HEK293 (cell line): ENCODE measurements around the gene SHROOM3.

Experiments
- CTCF ChIA-PET: fragments of 350-600 bp; formaldehyde crosslinking; extraction: SDS; loops from one replicate; lab custom pipeline; 2021; ENCODE audit warnings: antibody characterized with exemption; lab: Yijun Ruan, JAX
- POLR2A ChIA-PET: fragments of 300-600 bp; formaldehyde crosslinking; extraction: SDS; loops from one replicate; lab custom pipeline; 2020; ENCODE audit warnings: antibody characterized with exemption, inconsistent platforms; lab: Yijun Ruan, JAX
- H3K27ac ChIP-seq: fragments of 200-500 bp; sonication (Bioruptor generic); 2 replicates; pipeline ENCODE4 v1.5.1; 2014; ENCODE audit warnings: low read depth, low read length, control low read depth, inconsistent platforms; ENCODE audit errors: extremely low read depth
- H3K36me3 ChIP-seq, 2 experiments: fragments of 200-500 bp in 1 of 2; sonication (Bioruptor generic) in 1 of 2; 1 replicate in 1 of 2; 2 replicates in 1 of 2; pipeline ENCODE4 v1.5.1; 2014 to 2017; ENCODE audit warnings: inconsistent platforms in 2 of 2, low read length in 2 of 2; ENCODE audit not compliant: control insufficient read depth in 2 of 2, insufficient read depth in 1 of 2
- H3K4me1 ChIP-seq: fragments of 200-500 bp; sonication (Bioruptor generic); 2 replicates; pipeline ENCODE4 v1.5.1; 2014; ENCODE audit warnings: mild to moderate bottlenecking, low read length, inconsistent platforms; ENCODE audit not compliant: control insufficient read depth, insufficient read depth
- H3K4me3 ChIP-seq: 2 replicates; pipeline ENCODE4 v1.5.1; 2011; ENCODE audit warnings: low read depth, mild to moderate bottlenecking, control low read depth, low read length, moderate library complexity
- H3K9me3 ChIP-seq: fragments of 200-500 bp; sonication (Bioruptor generic); 2 replicates; pipeline ENCODE4 v1.5.1; 2014; ENCODE audit warnings: low read depth, low read length, inconsistent platforms; ENCODE audit not compliant: control insufficient read depth, insufficient read depth
- AEBP2 ChIP-seq: fragments of 450-650 bp; formaldehyde crosslinking; IDR thresholded peaks from 2 replicates; pipeline ENCODE4 v1.5.1; 2016; ENCODE audit warnings: missing biosample characterization, missing genetic modification characterization, borderline replicate concordance
- BCL6B ChIP-seq: fragments of 450-650 bp; formaldehyde crosslinking; IDR thresholded peaks from 2 replicates; pipeline ENCODE4 v1.5.1; 2017; ENCODE audit warnings: missing biosample characterization, missing genetic modification characterization
- GLI2 ChIP-seq: fragments of 450-650 bp; formaldehyde crosslinking; IDR thresholded peaks from 2 replicates; pipeline ENCODE4; 2017; ENCODE audit warnings: missing biosample characterization, missing genetic modification characterization, low read depth, borderline replicate concordance
- HOXC10 ChIP-seq: sonication (generic); formaldehyde crosslinking; IDR thresholded peaks from 2 replicates; pipeline ENCODE4 v1.8.1; 2023; ENCODE audit warnings: mild to moderate bottlenecking, missing genetic modification reagents
- RBAK ChIP-seq: fragments of 450-650 bp; formaldehyde crosslinking; IDR thresholded peaks from 2 replicates; pipeline ENCODE4 v1.5.1; 2016; ENCODE audit warnings: missing biosample characterization, missing genetic modification characterization
- TCF7L2 ChIP-seq: IDR thresholded peaks from 2 replicates; pipeline ENCODE4 v1.6.1; 2011; ENCODE audit warnings: low read depth, mild to moderate bottlenecking, inconsistent platforms, low read length, moderate library complexity, borderline replicate concordance
- YY1 ChIP-seq: fragments of 450-650 bp; formaldehyde crosslinking; IDR thresholded peaks from 2 replicates; pipeline ENCODE4 v1.5.1; 2018; ENCODE audit warnings: missing biosample characterization, missing genetic modification characterization
- YY2 ChIP-seq: fragments of 450-650 bp; formaldehyde crosslinking; IDR thresholded peaks from 2 replicates; pipeline ENCODE4 v1.5.1; 2016; ENCODE audit warnings: missing biosample characterization, missing genetic modification characterization
- ZBTB17 ChIP-seq: fragments of 450-650 bp; formaldehyde crosslinking; IDR thresholded peaks from 2 replicates; pipeline ENCODE4 v1.5.1; 2016; ENCODE audit warnings: missing biosample characterization, missing genetic modification characterization
- ZBTB20 ChIP-seq: fragments of 450-650 bp; formaldehyde crosslinking; IDR thresholded peaks from 2 replicates; pipeline ENCODE4 v1.5.1; 2016; ENCODE audit warnings: missing biosample characterization, missing genetic modification characterization
- ZFP37 ChIP-seq: fragments of 450-650 bp; formaldehyde crosslinking; IDR thresholded peaks from 2 replicates; pipeline ENCODE4 v1.5.1; 2016; ENCODE audit warnings: missing biosample characterization, missing genetic modification characterization
- ZIC2 ChIP-seq: fragments of 450-650 bp; formaldehyde crosslinking; IDR thresholded peaks from 2 replicates; pipeline ENCODE4 v1.5.1; 2016; ENCODE audit warnings: missing biosample characterization, missing genetic modification characterization
- ZNF155 ChIP-seq: fragments of 450-650 bp; formaldehyde crosslinking; IDR thresholded peaks from 2 replicates; pipeline ENCODE4 v1.5.1; 2016; ENCODE audit warnings: missing biosample characterization, missing genetic modification characterization
- ZNF169 ChIP-seq: fragments of 450-650 bp; formaldehyde crosslinking; IDR thresholded peaks from 2 replicates; pipeline ENCODE4 v1.5.1; 2016; ENCODE audit warnings: missing biosample characterization, missing genetic modification characterization
- ZNF175 ChIP-seq: fragments of 450-650 bp; formaldehyde crosslinking; IDR thresholded peaks from 2 replicates; pipeline ENCODE4 v1.5.1; 2016; ENCODE audit warnings: missing biosample characterization, missing genetic modification characterization
- ZNF366 ChIP-seq: fragments of 450-650 bp; formaldehyde crosslinking; conservative IDR thresholded peaks from 2 replicates; pipeline ENCODE4 v1.5.1; 2016; ENCODE audit warnings: missing biosample characterization, missing genetic modification characterization
- ZNF391 ChIP-seq: fragments of 450-650 bp; formaldehyde crosslinking; IDR thresholded peaks from 2 replicates; pipeline ENCODE4 v1.5.1; 2016; ENCODE audit warnings: low read depth, missing biosample characterization, missing genetic modification characterization, borderline replicate concordance
- ZNF433 ChIP-seq: fragments of 450-650 bp; formaldehyde crosslinking; IDR thresholded peaks from 2 replicates; pipeline ENCODE4 v1.5.1; 2016; ENCODE audit warnings: missing biosample characterization, missing genetic modification characterization, low read depth
- ZNF473 ChIP-seq: fragments of 450-650 bp; formaldehyde crosslinking; IDR thresholded peaks from 2 replicates; pipeline ENCODE4 v1.5.1; 2017; ENCODE audit warnings: missing biosample characterization, missing genetic modification characterization
- ZNF514 ChIP-seq: fragments of 450-650 bp; formaldehyde crosslinking; IDR thresholded peaks from 2 replicates; pipeline ENCODE4 v1.5.1; 2016; ENCODE audit warnings: missing biosample characterization, missing genetic modification characterization
- ZNF544 ChIP-seq: fragments of 450-650 bp; formaldehyde crosslinking; IDR thresholded peaks from 2 replicates; pipeline ENCODE4 v1.5.0; 2017; ENCODE audit warnings: missing biosample characterization, missing genetic modification characterization
- ZNF621 ChIP-seq: fragments of 450-650 bp; formaldehyde crosslinking; IDR thresholded peaks from 2 replicates; pipeline ENCODE4 v1.5.1; 2017; ENCODE audit warnings: missing biosample characterization, missing genetic modification characterization
- ZNF629 ChIP-seq: fragments of 450-650 bp; formaldehyde crosslinking; IDR thresholded peaks from 2 replicates; pipeline ENCODE4 v1.5.1; 2017; ENCODE audit warnings: missing biosample characterization, missing genetic modification characterization
- TF ChIP-seq, protein P1 (sequence below): fragments of 450-650 bp; formaldehyde crosslinking; IDR thresholded peaks from 2 replicates; pipeline ENCODE4 v1.5.1; 2016; ENCODE audit warnings: missing biosample characterization, missing genetic modification characterization
- TF ChIP-seq, protein P2 (sequence below): fragments of 450-650 bp; formaldehyde crosslinking; IDR thresholded peaks from 2 replicates; pipeline ENCODE4 v1.5.1; 2016; ENCODE audit warnings: missing biosample characterization, missing genetic modification characterization
- TF ChIP-seq, protein P3 (sequence below): fragments of 450-650 bp; formaldehyde crosslinking; IDR thresholded peaks from 2 replicates; pipeline ENCODE4 v1.5.1; 2016; ENCODE audit warnings: missing biosample characterization, missing genetic modification characterization
- TF ChIP-seq, protein P4 (sequence below): fragments of 450-650 bp; formaldehyde crosslinking; IDR thresholded peaks from 2 replicates; pipeline ENCODE4 v1.5.1; 2017; ENCODE audit warnings: missing biosample characterization, missing genetic modification characterization
- TF ChIP-seq, protein P5 (sequence below): fragments of 450-650 bp; formaldehyde crosslinking; IDR thresholded peaks from 2 replicates; pipeline ENCODE4 v1.5.1; 2016; ENCODE audit warnings: missing biosample characterization, missing genetic modification characterization

The SHROOM3 gene

GRCh38 chr4:76688619-76689144 lies 253.7 kb downstream of the SHROOM3 start:
- H3K27ac ChIP-seq = peak overlapping the region; percentile 96; the same call in 1 of the 2 replicates
- no peaks in the 10 kb centered on the region for H3K9me3 ChIP-seq
- H3K36me3 ChIP-seq = no peaks in the 10 kb centered on the region
- peak overlapping the region; percentile 66 for H3K4me3 ChIP-seq
- ChIA-PET POLR2A (interaction anchor here (0.6 to 1.3 kb wide), 3 partner anchors 103 to 388 kb away, joined by 3 to 4 read pairs (median 3); no protein-coding TSS in a partner anchor), CTCF (interaction anchor here (0.5 to 1.3 kb wide), 3 partner anchors 37 to 103 kb away, joined by 3 read pairs; no protein-coding TSS in a partner anchor)
- H3K4me1 ChIP-seq = no peaks in the 10 kb centered on the region; the same call in 1 of the 2 replicates
- TF ChIP-seq, protein P1, sequence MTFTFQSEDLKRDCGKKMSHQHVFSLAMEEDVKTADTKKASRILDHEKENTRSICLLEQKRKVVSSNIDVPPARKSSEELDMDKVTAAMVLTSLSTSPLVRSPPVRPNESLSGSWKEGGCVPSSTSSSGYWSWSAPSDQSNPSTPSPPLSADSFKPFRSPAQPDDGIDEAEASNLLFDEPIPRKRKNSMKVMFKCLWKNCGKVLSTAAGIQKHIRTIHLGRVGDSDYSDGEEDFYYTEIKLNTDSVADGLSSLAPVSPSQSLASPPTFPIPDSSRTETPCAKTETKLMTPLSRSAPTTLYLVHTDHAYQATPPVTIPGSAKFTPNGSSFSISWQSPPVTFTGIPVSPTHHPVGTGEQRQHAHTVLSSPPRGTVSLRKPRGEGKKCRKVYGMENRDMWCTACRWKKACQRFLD (tag by site-specific recombination) = no peak
- TF ChIP-seq, protein P2, sequence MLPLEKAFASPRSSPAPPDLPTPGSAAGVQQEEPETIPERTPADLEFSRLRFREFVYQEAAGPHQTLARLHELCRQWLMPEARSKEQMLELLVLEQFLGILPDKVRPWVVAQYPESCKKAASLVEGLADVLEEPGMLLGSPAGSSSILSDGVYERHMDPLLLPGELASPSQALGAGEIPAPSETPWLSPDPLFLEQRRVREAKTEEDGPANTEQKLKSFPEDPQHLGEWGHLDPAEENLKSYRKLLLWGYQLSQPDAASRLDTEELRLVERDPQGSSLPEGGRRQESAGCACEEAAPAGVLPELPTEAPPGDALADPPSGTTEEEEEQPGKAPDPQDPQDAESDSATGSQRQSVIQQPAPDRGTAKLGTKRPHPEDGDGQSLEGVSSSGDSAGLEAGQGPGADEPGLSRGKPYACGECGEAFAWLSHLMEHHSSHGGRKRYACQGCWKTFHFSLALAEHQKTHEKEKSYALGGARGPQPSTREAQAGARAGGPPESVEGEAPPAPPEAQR (tag by site-specific recombination) = no peak
- TF ChIP-seq, protein P3, sequence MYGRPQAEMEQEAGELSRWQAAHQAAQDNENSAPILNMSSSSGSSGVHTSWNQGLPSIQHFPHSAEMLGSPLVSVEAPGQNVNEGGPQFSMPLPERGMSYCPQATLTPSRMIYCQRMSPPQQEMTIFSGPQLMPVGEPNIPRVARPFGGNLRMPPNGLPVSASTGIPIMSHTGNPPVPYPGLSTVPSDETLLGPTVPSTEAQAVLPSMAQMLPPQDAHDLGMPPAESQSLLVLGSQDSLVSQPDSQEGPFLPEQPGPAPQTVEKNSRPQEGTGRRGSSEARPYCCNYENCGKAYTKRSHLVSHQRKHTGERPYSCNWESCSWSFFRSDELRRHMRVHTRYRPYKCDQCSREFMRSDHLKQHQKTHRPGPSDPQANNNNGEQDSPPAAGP = no peak
- TF ChIP-seq ZNF175 (tag by site-specific recombination) (no peak), ZNF473 (tag by site-specific recombination) (no peak), AEBP2 (tag by site-specific recombination) (no peak), ZNF366 (tag by site-specific recombination) (0 out of 2 replicates have a peak, but pooled peaks have one; percentile 9), YY1 (tag by site-specific recombination) (no peak), ZNF629 (tag by site-specific recombination) (no peak), ZNF155 (tag by site-specific recombination) (no peak), ZNF169 (tag by site-specific recombination) (no peak), ZFP37 (tag by site-specific recombination) (no peak), BCL6B (tag by site-specific recombination) (no peak), ZNF391 (no peak), RBAK (tag by site-specific recombination) (no peak), ZNF433 (tag by site-specific recombination) (no peak), ZBTB17 (tag by site-specific recombination) (0 out of 2 replicates have a peak, but pooled peaks have one; percentile 15), YY2 (tag by site-specific recombination) (no peak), ZNF621 (tag by site-specific recombination) (no peak), ZIC2 (no peak), ZBTB20 (tag by site-specific recombination) (peak; percentile 36; the same call in 1 of the 2 replicates), ZNF514 (tag by site-specific recombination) (no peak), ZNF544 (no peak), TCF7L2 (0 out of 2 replicates have a peak, but pooled peaks have one; percentile 7), GLI2 (tag by site-specific recombination) (no peak), HOXC10 (CRISPR knock-in tag) (no peak)
- TF ChIP-seq, protein P4, sequence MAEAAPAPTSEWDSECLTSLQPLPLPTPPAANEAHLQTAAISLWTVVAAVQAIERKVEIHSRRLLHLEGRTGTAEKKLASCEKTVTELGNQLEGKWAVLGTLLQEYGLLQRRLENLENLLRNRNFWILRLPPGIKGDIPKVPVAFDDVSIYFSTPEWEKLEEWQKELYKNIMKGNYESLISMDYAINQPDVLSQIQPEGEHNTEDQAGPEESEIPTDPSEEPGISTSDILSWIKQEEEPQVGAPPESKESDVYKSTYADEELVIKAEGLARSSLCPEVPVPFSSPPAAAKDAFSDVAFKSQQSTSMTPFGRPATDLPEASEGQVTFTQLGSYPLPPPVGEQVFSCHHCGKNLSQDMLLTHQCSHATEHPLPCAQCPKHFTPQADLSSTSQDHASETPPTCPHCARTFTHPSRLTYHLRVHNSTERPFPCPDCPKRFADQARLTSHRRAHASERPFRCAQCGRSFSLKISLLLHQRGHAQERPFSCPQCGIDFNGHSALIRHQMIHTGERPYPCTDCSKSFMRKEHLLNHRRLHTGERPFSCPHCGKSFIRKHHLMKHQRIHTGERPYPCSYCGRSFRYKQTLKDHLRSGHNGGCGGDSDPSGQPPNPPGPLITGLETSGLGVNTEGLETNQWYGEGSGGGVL (tag by site-specific recombination) = no peak
- TF ChIP-seq, protein P5, sequence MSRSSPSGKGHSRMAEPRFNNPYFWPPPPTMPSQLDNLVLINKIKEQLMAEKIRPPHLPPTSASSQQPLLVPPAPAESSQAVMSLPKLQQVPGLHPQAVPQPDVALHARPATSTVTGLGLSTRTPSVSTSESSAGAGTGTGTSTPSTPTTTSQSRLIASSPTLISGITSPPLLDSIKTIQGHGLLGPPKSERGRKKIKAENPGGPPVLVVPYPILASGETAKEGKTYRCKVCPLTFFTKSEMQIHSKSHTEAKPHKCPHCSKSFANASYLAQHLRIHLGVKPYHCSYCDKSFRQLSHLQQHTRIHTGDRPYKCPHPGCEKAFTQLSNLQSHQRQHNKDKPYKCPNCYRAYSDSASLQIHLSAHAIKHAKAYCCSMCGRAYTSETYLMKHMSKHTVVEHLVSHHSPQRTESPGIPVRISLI (tag by site-specific recombination) = 0 out of 2 replicates have a peak, but pooled peaks have one; percentile 71
